DMS79 treated with DMSO at 0.1 percent for 48 hours (cell line): ENCODE results near the gene AXL.
"Not testable (repeated sequence)": the region's sequence is repeated elsewhere in the genome, so short reads cannot be mapped to it uniquely, and the experiment has no call there.

Experiments
- DNase-seq: peaks from one replicate; lab custom pipeline; 2025; lab: John Stamatoyannopoulos, UW

AXL gene

DNA sequence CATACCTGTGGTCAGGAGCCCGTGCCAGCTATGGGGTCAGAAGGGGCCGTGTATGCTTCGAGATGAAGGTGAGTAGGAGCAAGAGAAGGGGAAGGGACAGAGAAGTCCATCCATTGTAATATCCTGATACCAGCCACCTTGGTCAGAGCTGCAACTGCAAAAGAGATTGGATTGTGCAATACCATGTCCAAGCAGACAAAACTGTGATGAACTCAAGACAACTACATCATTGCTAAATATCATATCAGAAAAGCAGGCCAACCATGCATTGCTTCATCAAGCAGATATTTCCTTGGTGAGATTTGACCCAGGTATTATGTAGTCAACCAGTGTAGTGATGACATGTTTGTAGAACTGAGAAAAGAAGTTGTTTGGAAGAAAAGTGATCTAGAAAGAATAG, 57.2 kb downstream of the AXL start:
- no peak for DNase-seq

DNA sequence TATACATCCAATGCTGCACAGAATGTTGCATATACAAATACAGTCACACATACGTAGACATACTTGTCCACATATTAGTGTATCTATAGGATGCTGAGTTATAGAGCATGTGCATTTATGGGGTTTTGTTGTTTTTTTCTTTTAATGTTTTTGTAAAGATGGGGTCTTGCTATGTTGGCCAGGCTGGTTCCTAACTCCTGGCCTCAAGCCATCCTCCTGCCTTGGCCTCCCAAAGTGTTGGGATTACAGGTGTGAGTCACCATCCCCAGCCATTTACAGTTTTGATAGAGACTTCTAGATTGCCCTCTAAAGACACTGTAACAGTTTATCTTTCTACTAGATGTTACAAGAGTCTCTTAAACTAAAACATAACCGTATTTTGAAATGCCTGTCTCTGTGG, 59.5 kb downstream of the AXL start:
- no peak for DNase-seq

DNA sequence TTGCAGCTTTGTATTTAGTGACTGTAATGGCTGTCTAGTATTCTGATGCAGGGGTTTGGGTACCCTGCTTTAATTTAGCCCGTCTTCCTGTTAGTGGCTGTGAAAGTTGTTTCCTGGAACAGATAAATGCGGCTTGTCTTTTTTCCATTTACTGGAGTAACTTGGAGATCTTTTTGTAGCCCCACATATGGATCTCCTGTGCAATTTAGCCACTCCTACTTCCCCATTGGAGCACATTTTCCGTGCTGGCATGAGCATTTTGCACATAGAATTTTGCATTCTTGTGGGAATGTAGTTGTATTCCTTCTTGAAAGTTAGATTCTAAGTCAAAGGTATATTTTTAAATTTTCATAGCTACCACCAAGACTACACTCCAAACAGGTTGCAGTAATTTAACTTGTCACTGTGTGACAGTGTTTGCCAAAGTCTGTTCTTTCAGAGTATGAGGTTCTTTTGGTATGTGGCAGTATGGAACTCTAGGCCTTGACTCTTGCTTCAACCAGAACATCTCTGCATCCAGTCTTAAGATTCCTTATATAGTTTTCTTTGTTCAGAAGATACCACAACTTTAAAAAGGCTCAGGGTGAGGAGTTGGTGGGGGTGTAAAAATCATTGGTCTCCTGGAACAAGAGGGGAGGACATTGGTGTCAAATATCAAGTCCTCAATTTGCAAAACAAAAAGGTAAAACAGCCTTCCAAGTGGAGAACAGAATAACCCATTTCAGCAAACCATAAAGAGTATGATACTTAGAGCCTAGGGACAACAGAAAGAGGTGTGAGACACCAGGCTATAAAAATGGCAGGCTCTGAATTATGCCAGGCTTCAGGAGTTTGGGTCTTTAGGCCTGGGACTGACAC, 69.9 kb downstream of the AXL start:
- no peak for DNase-seq

DNA sequence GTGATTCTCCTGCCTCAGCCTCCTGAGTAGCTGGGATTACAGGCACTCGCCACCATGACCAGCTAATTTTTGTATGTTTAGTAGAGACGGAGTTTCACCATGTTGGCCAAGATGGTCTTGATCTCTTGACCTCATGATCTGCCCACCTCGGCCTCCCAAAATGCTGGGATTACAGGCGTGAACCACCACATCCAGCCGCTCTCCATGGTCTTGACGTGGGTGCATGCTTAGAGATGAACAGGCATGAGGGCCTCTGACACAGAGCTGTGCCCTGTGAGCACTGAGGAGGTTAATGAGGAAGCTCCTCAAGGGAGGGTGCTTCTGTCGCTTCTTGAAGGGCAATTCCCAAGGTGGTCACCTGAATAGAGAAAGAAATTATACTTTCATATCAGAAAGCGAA, 70.8 kb downstream of the AXL start:
- DNase-seq = not testable (repeated sequence)

DNA sequence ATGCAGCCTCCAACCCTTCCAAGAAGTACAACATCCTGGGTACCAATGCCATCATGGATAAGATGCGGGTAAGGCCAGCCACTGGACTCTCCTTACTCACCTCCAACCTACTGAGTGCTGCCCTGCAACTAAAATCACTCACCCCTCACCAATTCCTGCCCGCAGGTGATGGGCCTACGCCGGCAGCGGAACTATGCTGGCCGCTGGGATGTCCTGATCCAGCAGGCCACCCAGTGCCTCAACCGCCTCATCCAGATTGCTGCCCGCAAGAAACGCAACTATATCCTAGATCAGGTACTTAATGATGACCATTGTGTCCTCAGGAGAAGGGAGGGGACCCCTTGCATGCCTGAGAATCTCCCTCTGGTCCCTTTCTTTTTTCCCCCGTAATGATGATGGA, 75.4 kb downstream of the AXL start:
- DNase-seq = no peak

DNA sequence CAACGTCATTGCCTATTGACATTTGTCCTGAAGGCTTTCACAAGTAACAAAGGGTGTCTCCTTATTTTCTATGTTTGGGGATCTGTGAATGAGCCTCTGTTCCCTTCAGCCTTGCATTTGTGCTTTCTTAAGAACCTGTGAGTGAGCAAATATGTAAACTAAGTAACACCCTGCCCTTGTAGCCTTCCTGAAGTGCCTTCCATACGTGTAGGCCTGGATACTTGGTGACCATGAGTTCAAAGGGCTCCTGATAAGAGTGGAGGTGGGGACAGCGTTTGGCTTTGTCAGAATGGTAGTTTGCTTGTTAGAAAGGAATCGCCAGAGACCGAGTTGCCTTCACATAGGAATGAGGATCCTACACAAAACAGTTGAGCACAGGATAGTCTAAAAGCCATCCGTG, 76.5 kb downstream of the AXL start:
- no peak for DNase-seq

DNA sequence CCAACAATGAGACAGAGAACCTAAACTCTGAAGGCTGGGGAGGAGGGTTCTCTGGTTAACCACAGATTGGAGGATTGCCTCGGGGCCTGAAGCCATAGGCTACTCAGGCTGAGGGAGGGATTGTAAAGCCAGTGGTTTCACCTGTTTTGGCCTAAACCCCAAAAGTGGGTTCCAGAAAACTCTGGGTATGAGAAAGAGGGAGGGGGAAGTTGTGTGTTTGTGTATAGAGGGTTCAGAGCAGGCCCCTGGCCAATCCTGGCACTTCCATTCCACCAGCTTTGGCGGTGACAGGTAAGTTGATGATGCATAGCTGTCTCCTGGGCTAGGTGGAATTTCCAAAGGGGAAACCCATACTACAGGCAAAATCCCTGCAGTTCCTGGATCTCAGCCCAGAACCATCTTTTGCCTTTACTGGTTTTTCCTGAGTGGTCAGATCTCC, 77.4 kb downstream of the AXL start:
- DNase-seq = no peak

DNA sequence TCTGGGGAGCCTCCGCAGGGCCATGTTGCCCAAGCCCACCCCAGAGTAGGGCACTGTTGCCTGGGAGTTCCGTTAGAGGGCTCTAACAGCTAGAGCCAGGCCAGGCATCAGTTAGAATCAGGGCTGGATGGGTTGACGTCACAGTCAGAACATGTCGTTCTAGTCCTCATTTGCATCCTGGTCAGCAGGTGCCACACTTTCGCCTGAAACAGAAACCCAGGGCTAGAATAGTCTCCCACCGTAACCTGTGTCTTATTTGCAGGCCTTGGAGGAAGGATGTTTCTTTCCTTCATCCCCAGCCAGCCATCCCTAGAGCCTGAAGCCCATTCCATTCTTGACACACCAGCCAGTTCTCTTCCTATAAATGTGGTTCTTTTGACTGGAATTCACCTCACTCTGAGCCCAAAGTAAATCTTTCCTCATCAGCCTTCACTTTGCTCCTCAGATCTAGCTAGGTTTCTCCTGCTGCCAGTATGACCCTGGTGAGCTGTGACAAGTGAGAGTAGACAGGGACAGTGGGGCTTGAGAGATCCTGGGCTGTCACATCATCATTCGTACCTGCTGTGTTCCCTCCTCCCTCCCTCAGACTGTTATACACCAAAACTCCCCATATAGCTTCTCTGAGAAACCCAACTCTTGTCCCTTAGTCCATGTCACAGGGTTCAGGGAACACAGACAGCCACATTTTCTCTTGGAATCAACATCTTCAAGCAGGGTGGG, 78.8 kb downstream of the AXL start:
- no peak for DNase-seq

DNA sequence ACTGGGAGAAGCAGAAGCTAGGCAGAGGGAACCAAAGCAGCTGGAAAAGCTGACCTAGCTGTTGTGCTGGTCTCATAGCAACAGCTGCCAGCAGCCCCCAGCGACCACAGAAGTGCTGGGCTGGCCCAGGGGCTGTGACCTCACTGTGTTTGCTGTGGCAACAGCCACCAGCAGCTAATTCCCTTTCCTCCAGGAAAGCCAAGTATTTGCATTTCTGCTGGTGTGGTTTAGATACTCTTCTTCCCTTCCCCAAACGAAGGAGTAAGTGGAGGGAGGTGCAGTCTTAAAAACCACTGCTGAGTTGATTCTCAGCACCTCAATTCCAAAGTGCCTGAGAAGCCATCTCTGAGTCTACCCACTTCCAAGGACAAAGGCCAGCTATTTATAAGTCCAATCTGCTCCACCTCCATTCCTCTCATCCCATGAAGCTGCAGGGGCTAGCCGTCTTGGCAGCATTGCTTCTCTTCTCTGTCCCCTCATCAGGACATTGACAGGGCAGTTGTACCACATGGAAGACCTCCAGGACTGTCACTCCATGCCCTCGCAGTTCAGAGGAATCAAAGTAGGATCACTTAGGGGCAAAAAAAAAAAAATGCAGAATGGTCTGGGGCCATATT, 79.4 kb downstream of the AXL start:
- DNase-seq = peak; percentile 4

DNA sequence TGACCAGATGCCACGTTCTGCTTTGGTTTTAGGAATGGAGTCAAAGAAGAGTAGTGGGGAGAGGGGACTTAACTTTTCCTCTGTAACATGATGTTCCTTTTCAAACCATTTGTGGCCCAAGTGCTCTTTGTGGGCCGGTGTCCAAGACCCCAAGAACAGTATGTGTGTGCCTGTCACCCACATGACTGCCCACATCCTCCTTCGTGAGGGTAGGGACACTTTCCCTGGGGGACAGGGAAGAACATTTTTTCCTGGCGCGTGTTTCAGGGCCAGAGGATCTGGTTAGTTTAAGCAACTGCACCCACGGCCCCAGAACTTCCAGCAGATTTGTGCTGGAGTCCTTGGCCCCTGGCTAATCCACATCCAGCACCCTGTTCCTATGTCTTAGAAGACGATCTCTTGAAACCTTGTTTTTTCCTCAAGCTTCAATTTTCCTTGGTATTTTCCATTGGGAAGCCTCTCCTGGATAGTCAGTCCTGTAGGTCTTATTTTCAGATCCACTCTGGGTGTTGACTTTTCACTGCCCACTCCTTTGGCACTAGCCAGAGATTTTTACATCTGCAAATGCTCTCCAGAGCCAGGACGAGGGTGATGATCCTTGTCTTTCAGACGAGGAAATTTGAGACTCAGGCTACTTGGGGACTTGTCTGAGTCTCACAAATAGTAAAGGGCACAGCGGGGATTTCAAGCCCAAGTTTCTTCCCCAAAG, 80.2 kb downstream of the AXL start:
- DNase-seq = no peak

DNA sequence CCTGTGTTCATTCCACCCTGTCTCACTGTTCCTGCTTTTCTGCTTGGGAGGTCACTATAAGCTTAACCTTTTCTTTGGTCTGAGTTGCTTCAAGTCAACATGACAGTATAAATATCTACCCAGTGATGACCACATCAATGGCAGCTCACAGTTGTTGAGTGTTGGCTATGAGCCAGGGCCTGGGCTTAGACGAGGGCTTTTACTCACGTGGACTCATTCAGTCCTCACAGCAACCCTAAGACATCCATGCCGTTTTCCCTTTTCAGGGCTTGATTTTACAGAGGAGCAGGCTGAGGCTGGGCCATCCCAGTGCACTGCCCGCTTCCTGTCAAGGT, 80.7 kb downstream of the AXL start:
- DNase-seq = peak; percentile 16

DNA sequence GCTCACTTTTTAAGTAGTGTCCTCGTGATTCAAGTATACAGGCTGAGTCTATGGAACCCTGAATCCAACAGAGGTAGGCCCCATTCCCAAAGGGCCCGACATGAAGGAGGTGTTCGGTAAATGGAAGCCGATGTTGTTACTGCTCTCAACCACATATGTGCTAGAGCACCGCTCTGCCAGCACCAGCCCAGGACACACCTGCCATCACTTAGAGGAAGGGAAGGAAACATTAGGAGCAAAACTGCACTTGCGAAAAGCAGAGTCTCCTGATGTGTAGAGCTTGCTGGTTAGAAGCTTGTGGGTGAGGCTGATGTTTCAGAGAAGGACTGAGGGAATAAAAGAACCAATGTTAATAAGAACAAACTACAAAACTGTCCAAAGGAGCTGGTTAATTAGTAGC, 81.5 kb downstream of the AXL start:
- DNase-seq = no peak

DNA sequence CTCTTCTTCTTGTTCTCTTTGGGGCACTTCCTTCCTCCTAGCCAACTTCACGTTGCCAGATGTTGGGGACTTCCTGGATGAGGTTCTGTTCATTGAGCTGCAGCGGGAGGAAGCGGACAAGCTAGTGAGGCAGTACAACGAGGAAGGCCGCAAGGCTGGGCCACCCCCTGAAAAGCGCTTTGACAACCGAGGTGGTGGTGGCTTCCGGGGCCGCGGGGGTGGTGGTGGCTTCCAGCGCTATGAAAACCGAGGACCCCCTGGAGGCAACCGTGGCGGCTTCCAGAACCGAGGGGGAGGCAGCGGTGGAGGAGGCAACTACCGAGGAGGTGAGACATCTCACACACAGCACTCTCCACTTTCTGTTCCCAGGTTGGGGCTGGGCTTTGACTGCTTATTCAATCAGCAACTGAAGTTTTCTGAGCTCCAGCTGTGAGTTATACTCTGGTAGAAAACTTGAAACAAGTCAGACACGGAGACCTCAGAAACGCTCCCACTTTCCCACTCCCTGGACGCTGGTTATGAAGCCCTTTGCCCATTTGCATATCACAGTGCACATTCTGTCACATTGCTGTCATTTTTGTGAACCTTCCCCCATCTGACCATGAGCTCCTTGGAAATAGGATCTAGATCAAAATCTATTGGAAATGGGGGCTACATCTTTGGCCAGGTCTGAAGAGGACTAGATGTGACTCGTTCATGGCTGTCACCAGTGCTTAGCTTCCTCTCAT, 83.8 kb downstream of the AXL start:
- no peak for DNase-seq

DNA sequence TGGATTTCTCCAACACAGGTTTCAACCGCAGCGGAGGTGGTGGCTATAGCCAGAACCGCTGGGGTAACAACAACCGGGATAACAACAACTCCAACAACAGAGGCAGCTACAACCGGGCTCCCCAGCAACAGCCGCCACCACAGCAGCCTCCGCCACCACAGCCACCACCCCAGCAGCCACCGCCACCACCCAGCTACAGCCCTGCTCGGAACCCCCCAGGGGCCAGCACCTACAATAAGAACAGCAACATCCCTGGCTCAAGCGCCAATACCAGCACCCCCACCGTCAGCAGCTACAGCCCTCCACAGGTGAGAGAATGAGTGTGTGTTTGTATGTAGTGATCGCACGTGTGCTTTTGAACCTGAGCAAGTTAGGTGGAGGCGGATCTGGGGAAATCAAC, 84.9 kb downstream of the AXL start:
- DNase-seq = no peak

DNA sequence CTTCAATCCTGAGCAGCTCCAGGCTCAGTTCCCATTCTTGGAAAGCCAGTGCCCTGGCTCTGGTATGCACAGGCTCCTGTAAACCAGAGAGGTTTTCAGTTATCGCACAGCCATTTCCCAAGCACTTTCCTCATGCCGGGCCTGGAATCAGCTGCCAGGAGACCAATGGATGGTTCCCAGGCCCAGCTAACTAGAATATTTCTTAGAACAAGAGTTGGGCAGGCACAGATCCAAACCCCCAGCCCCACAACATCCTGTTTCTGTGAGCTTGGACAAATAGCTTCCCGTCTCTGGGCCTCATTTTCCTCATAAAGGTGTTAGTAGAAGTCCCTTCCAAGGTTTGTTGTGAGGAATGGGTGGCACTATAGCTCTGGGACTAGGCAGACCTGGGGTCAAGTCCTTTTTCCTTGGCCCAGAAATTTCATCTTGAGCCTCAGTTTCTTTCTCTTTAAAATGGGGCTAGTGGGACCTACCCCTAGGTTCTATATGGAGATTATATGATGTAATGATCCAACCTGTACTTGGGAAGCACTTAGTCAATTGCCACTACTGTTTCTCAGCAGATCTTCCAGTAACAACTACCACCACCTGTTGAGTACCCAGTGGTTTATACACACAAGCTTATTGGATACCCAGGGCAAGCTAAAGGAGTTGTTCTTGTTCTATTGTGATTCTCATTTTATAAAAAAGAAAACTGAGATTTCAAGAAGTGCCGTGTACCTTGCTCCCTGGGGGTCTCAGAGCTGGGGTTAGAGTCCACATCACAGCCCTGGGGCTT, 85.9 kb downstream of the AXL start:
- DNase-seq = no peak

DNA sequence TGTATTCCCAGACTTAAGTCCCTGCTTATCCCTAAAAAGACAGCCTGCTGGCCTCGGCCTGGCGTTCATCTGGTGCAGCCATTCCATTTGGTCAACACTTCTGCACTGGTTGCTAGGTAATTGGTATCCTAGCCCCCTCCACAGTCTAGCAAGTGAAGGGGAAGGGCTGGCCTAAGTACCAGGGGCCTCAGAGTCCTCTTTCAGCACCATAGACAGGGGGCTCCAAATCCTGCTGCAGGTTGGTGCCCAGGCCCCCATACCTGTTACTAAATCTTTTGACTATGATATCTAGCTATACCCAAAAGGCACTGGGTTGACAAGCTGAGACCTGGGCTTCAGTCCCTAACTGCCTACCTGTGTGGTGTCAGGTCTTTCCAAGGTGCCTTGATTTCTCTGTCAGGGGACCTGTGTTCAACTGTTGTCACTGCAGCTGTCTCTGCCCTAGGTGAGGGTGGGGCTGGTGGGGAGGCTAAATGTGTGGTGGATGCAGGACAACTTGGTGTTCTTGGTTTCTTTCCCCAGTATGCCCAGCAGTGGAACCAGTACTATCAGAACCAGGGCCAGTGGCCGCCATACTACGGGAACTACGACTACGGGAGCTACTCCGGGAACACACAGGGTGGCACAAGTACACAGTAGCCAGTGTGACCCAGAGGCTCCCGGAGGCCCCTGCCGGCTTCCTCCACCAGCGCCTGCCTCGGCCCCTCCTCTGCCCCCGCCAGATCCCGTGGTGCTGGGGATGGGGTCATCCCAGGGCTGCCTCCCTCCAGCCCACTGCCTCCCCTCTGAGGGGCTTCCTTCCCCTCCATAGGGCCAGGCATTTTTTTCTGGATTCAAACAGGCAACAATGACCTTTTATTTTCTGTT, 87.1 kb downstream of the AXL start:
- DNase-seq = no peak

DNA sequence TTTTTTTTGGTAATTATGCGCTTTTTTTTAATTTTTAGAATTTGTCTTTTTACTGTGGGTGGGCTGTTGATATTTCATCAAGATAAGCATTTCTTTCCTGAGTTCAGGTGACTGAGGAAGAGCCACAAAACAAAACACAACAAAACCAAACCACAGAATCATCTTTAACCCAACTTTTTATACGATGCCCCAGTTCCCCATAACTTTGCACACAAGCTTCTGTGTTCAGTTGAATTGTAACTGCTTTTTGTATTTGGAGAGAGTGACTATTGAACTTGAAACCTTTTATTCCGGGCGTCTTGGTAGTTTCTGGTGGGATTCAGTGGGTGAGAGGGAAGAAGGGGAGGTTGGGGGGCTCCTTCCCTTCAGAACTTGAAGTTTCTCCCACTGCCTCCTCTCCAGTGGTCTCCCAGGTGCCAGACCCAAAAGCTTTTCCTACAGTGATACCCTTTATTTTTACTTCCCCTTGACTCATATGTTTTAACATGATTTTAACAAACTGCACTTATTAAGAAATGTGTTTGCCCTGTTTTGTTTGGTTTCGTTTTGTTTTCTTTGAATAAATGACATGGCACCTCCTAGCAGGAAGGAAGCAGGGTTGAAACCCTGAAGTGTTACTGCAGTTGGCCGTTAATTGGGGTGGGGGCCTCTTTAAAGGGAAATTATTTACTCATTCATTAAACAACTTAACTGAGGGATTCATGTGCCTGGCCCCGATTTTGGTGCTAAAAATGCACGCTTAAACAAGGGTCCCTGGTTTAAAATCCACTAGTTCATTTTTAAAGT, 88.3 kb downstream of the AXL start:
- DNase-seq = no peak

DNA sequence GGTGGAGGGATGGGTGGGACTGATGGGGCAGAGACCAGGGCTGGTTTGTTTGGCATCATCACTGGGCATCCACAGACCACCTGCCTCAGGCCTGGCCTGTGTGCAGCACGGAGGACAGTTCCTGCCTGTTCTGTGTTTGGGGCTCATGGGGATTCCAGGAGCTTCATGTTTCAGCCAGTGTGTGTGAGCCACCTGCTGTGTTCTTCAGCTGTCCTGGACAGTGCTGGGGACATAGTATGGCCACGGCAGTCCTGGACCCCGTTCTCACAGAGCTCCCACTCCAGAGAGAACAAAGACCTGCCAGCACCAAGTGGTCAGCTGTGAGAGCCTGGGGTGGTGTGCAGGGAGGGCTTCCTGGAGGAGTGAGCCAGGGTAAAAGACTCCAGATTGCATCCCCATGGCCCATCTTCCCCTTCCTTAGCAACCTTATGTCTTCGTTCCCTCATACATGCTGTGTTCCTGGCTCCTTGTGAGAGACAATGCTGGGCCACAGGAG, 89.0 kb downstream of the AXL start:
- DNase-seq = no peak
